Measurements from ENCODE around the gene NCEH1. TPM values are rescaled to one million over a fixed set of nuclear protein-coding genes. Genes with fewer than 3 reads are reported as not detected.
"Not testable (repeated sequence)": the region's sequence is repeated elsewhere in the genome, so short reads cannot be mapped to it uniquely, and the experiment has no call there.

The NCEH1 gene
- total RNA-seq, 1 donor from 2014 or later = 4.9 TPM

DNA sequence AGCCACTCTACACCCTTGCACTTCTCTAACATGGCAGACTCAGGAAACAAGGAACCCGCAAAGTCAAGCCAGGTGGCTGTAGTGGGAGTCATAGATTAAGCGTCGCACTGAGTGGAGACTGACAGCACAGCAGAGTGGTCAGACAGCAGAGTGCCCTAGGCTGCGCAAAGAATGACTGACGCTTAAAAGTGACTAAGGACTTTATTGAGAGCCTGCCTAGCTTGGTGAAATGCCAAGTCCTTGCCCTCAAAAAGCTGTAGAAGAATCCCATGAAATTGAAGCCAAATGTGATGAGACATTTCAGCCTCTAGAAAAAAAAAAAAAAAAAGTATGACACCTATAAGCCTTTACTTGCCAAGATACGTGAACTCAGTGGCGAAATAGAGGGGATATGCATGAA is 30.2 kb downstream of the NCEH1 start:
- no peak for FAIRE-seq
- no peak for DNase-seq (ENCODE audit: low spot score in 2 of 2)

DNA sequence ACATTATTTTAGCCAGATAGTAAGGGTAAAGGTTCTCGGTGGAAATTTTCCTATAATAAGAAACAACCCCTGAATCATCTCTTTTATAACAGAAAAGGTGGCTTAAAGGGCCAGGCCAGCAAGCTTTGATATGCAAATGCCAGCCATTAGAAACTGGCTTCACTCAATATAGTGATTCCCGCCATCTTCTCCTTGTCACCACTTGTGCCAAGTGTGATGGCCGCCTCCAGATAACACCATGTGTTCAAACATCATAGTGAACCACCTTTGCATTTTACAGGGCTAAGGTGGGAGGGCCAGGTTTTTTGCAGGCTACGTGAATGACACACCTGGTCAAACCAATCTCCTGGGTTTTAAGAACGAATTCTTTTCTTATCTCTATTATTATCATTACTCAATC is 31.3 kb downstream of the NCEH1 start:
- DNase-seq (ENCODE audit: low spot score in 2 of 2) (no peak), FAIRE-seq (no peak)

DNA sequence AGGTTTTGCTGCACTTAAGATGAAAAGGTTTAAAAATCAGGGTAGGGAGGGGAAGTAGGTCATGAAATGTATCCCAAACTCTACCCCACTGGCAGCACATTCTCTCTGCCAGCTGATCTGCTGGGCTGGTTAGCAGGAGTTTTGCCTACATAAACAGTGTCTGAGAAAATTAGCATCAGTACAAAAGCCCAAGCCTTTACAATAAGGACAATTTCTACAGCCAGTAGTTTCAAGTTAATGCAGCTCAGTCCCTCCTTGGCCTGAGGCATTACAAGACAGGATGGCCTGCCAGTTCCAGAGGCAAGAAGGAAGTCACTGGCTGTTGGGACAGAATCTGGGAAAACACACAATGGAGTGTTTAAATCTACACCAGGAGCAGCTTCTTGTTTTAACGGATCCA is 32.8 kb downstream of the NCEH1 start:
- FAIRE-seq (no peak), DNase-seq (ENCODE audit: low spot score in 2 of 2) (no peak)

DNA sequence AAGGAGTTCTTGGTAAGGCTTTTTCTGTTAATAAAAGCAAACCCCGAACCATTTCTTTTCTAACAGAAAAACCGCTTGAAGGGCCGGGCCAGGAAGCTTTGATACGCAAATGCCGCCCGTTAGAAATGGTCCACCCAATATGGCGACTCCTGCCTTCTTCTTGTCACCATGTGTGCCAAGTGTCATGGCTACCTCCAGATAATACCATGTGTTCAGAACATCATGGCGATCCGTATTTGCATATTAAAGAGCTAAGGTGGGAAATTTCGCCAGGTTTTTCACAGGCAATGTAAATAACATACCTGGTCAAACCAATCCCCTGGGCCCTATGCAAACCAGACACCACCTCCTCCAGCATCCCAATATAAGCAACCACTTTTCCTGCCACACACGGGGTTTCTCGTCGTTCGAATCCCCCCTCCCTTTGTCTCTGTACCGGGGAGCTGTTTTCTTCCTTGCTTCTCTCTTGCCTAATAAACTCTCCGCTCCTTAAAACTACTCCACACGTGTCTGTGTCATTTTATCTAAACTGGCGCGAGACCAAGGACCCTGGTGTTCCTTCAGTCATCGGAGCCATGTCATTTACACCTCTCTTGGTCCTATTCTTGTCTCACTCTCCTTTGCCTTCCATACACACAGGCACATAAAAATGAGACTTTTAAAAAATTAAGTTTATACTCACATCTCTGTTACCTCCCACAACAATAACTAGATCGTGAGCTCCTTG is 34.5 kb downstream of the NCEH1 start:
- FAIRE-seq (no peak), DNase-seq (ENCODE audit: low spot score in 2 of 2) (no peak)

DNA sequence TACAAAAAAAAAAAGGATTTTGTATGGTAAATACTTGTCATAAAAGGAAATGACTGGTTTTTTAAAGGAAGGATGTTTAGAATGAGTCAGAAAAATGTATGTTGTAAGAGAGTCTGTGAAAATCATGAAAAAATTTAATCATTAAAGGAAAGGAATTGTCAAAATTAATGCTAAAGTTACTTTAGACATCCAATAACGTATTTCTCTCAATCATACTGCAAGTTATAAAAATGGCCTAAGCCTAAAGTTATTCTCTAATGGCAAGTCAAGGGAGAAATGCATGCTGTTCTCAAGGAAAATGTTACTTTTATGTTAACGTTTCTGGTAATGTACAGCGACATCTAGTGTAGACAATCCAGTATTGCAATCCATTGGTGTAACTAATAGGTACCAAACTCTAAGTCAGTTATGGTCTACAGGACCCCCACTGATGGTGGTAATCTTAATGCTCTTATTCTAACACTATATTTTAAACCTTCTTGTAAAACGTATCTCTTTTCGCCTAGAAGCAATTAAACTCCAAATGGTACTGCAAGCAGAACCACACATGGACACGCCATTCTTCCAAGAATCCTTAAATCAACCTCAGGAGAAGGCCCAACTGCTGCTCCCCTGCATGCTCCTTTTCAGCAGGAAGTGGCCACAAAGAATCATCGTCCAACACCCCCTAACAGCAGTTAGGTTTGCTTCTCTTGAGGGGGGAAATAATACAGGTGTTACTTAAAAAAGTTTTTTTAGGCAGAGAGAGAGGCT is 35.2 kb downstream of the NCEH1 start:
- no peak for FAIRE-seq
- DNase-seq (ENCODE audit: low spot score in 2 of 2) = no peak

DNA sequence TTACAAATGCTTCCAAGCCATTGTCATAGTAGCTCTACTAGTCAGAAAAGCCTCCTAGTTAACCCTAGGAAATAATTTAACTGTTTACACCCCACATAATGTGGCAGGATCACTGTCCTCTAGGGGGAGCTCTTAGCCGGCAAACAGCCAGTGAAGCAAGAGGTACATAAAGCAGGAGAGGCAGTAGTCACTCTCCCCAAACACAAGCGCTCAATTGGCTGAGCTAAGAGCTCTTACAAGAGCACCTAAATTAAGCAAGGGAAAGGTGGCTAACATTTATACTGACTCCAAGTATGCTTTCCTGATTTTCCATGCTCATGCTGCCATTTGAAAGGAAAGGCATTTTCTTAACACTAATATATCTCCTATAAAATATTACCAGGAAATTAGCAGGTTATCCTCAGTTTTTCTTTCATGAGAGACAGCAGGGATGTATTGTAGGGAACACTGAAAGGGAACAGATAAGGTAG is 37.6 kb downstream of the NCEH1 start:
- DNase-seq (ENCODE audit: low spot score in 2 of 2) (no peak), FAIRE-seq (no peak)

DNA sequence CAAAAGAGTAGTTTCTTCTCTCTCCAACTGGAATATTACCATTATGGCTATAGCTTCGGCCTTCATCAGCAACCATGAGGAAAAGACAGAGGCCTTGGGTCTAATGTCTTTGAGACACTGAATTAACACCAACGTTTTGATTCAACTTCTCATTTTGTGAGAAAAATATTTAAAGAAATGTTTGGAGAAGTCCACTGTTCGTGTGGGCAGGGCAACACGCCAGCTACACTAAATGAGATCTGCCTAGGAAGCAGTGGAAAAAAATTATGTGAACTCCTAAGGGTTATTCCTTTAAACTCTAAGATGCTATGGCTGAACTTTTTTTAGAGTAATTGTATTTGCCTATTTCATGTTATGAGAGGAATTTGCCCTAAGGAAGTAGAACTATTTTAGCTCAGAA is 41.8 kb downstream of the NCEH1 start:
- no peak for DNase-seq (ENCODE audit: low spot score in 2 of 2)

DNA sequence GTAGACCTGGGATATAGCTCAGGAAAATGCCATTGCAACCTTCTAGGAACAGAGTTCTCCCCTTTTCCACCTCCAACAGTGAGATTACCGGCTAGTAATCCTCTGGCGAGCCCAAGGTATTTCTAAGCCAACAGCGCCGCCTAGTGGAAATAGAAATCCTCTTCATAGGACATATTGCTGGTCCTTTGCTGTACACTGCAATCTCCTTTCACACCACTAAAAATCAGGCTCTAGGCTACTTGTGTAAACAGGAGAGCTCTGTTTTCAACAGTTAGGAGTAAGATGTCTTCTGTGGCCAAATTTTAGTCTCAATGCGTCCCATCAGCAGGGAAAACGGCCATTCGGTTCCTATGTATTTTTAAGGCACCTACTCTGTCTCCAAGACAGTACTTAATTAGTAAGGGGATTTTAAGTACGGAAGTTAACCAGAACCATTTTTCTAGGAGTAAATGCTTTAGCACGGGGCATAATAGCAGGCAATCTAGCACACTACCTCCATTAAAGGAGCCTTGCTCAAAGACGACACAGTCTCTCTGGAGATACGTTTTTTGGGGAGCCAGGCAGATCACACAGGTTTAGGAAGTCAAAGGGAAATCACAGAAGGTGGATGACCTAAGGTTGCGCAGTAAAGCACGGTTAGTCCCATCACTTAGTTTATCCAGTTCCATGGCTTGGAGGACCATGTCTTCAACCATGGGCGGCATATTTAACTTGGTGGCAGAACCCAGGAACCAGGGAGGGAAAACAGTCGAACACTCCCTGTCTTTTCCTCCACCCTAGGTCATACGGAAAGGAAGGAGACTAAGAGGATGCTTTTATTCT is 43.8 kb downstream of the NCEH1 start:
- FAIRE-seq = no peak
- peak in 1 of 2 donors; percentile 37 for DNase-seq (ENCODE audit: low spot score in 2 of 2)

More for the DNA sequence above, 41.8 kb downstream of the NCEH1 start:
- FAIRE-seq = no peak

DNA sequence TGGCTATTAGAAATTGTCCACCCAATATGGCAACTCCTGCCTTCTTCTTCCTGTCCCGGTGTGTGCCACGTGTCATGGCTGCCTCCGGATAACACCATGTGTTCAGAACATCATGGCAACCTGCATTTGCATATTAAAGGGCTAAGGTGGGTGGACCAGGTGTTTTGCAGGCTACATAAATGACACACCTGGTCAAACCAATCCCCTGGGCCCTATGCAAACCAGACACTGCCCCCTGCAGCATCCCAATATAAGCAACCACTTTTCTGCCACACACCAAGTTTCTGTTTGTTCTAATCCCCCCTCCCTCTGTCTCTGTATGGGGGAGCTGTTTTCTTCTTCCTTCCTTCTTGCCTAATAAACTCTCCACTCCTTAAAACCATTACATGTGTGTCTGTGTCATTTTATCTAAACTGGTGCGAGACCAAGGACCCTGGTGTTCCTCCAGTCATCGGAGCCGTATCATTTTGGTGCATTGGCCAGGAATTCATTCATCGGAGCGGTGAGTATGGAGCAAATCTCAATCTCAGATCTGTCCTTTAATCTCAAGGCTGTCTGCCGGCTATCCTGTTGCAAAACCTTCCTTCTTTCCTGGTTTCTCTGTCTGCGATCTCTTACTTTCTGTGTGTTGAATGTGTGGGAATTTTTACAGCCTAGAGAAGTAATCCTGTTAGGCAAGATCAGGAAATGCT is 44.5 kb downstream of the NCEH1 start:
- FAIRE-seq = no peak
- no peak for DNase-seq (ENCODE audit: low spot score in 2 of 2)

DNA sequence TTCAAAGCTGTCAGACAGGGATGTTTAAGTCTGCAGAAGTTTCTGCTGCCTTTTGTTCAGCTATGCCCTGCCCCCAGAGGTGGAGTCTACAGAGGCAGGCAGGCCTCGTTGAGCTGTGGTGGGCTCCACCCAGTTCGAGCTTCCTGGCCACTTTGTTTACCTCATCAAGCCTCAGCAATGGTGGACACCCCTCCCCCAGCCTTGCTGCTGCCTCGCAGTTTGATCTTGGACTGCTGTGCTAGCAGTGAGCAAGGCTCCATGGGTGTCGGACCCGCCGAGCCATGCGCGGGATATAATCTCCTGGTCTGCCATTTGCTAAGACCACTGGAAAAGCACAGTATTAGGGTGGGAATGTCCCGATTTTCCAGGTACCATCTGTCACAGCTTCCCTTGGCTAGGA is 45.4 kb downstream of the NCEH1 start:
- not testable (repeated sequence) for FAIRE-seq

DNA sequence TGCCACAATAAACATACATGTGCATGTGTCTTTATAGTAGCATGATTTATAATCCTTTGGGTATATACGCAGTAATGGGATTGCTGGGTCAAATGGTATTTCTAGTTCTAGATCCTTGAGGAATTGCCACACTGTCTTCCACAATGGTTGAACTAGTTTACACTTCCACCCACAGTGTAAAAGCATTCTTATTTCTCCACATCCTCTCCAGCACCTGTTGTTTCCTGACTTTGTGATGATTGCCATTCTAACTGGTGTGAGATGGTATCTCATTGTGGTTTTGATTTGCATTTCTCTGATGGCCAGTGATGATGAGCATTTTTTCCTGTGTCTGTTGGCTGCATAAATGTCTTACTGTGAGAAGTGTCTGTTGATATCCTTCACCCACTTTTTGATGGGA is 50.4 kb downstream of the NCEH1 start:
- not testable (repeated sequence) for FAIRE-seq; DNase-seq (ENCODE audit: low spot score in 2 of 2)

More for the DNA sequence above, 45.4 kb downstream of the NCEH1 start:
- DNase-seq (ENCODE audit: low spot score in 2 of 2) = not testable (repeated sequence)

DNA sequence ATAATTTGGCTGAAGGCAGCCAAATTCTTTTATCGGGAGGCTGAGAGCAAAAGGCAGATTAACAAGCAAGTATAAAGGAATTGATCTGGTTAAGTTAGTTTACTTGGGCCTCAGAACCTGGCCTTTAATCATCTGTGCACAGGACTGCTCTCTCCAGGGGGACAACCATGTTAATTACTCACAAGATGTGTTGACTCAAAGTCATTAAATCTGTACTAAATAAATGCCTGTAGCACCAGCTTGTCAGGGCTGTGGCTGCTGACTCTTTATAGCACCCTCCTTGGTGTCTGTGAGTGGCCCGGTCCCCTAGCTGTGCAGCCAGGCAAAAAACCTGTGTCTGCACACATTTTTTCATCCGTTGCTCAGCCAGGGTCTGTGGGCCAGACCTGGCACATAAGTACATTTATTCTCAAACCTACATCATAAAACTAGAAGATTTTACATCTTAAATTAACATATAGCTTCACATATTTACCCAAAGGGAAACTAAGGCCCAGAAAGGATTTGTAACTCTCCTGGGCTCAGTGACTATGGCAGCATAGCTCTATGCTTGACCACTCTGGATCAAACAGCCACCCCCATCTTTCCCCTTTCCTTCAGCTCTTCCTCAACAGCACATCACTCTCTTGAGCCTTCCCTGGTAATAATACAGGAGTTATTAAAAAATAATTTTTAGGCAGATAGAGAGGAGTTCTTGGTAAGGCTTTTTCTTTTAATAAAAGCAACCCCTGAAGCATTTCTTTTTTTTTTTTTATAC is 51.4 kb downstream of the NCEH1 start:
- no peak for FAIRE-seq
- DNase-seq (ENCODE audit: low spot score in 2 of 2) = no peak

DNA sequence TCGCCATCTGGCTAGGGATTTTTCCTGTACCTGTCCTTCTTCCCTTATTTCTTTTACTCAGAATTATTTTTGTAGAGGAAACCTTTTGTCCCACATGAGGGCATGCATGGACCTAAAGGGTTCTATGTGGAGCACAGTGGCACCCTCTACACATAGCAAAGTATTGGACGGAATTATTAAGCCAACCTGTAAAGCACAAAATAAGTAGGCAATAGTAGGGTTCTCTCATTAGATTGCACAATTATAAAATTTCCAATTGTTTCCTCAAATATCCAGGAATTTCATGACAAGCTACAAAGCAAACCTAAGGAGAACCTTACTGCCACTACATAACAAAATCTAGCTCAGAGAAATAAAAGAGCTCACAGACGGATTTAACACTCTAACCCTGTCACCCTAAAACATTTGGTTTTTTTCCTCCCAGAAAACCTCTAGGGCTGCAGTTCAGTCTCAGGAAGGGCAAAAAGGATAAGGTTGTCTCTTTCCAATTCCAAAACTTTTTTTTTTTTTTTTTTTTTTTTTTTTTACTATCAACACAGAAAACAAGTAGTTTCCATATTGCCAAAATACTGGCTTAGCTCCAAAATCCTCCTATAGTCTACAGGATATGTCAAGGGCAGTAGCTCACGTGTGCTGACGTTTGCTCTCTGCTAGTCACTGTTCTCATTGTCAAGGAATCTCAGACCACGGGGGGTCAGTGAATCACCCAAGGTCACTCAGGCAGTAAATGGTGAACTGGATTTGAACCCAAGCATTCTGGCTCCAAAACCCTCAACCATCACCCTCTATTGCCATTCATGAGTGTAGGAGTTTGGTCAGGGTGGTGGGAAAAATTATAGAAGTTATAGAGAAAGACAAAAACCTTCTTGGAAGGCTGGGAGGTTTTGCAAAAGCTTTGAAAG is 52.3 kb downstream of the NCEH1 start:
- FAIRE-seq (no peak), DNase-seq (ENCODE audit: low spot score in 2 of 2) (no peak)

DNA sequence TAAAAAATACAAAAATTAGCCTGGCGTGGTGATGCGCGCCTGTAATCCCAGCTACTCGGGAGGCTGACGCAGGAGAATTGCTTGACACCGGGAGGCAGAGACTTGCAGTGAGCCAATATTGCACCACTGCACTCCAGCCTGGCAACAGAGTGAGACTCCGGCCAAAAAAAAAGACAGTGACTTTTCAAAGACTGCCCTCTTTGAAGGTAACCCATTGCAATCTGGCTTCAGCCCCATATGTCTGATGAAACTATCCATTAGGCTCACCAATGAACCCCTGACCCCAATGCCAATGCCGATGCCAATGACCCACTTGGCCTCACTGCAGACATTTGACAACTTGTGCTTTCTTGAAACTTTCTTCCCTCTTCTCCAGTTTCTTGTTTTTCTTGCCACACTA is 54.3 kb downstream of the NCEH1 start:
- FAIRE-seq (no peak), DNase-seq (ENCODE audit: low spot score in 2 of 2) (no peak)

DNA sequence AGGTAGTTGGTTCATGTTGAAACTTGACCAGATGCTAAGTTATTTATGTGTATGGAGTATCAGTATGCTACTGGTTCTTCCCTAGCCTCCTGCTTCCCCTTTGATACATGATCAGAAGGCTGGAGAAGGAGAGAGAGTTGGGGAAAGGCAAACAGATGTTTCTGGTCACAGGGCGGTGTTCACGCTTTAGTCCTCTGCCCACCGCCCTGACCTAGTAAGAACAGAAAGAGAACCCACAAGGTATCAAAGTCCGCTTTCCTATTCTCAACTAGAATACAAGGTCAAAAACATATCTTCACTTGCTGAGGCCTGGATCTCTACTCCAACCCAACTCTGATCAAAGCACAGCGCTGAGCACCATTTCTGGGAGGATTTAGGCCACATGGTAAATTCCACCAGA is 55.5 kb downstream of the NCEH1 start:
- FAIRE-seq (no peak), DNase-seq (ENCODE audit: low spot score in 2 of 2) (no peak)

DNA sequence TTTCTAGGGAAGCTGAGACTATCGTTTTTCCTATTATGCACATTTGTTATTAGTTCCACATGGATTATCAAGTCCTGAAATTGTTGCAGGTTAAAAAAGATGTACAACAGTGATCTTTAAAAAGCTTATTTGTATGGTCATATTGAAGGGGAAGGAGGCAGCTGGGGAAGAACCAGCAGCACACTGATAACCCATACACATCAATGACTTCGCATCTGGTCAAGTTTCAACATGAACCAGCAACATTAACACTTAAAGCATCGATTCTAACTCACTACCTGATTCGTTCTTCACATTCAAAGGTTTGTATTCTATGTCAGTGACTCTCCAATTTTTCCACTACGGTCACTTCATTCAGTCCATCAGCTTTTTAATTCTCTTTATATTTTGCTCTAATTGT is 56.4 kb downstream of the NCEH1 start:
- DNase-seq (ENCODE audit: low spot score in 2 of 2) (no peak), FAIRE-seq (no peak)

DNA sequence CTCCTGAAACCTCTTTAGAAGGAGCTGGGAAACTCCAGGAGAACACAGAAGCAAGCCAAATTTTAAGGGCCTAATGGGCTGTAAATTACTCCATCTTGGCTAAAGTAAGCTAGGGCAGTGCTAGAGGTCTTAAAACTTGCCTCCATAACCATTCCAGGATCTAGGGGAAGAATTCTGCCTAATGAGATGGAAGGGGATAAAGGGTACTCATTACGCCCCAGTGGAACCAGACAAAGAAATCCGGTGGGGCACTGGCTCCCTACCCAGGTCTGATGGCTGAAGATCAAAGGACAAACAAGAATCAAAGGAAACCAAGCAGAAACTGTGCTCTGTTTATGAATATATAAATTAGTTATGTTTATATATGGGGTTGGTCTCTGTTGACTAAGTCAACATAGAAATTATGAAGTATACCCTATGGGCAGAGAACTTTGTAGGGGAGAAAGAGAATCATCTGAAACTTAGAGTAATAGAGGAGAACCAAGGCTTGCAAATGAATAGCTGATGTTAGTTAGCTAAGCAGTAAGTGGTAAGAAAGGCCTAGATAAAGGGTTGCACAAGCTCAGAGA is 57.8 kb downstream of the NCEH1 start:
- DNase-seq (ENCODE audit: low spot score in 2 of 2) (no peak), FAIRE-seq (no peak)

DNA sequence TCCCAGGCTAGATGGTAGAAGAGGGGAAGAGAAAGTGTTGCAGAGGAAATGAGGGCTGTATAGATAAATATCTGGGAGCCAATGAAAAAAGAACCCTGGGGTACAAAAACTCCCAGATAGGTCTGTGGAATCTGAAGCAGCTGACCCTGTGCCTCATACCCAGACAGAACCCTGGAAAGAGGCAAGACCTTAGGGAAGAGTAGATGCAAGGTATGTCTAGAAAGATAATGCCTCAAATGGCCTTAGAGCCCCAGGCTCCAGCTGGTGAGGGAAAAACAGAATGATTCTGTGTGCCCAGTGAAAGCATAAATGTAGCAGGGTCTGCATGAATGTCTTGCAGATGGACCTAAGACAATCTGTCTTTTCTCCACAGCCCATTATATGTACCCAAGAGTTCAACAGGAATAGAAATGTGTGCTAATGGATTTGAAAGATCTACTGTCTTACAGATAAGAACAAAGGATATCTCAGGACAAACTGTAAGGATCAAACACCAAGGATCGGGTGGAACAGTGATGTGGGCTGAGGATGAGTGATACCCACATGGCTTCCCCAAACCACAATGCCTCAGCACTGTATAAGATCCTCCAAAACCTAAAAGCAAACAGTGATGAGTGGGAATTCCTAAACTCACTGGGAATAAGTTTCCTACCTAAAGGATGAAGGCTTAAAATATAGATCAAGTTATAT is 58.8 kb downstream of the NCEH1 start:
- no peak for FAIRE-seq
- no peak for DNase-seq (ENCODE audit: low spot score in 2 of 2)
